GM18526 (cell line): ENCODE measurements around the gene PTGR3.

ENCODE experiments used
- POLR2A ChIP-seq: IDR thresholded peaks from 3 replicates; pipeline ENCODE4 v1.6.1; 2011; ENCODE audit not compliant: insufficient read length; ENCODE audit errors: extremely low read depth

PTGR3 gene

DNA sequence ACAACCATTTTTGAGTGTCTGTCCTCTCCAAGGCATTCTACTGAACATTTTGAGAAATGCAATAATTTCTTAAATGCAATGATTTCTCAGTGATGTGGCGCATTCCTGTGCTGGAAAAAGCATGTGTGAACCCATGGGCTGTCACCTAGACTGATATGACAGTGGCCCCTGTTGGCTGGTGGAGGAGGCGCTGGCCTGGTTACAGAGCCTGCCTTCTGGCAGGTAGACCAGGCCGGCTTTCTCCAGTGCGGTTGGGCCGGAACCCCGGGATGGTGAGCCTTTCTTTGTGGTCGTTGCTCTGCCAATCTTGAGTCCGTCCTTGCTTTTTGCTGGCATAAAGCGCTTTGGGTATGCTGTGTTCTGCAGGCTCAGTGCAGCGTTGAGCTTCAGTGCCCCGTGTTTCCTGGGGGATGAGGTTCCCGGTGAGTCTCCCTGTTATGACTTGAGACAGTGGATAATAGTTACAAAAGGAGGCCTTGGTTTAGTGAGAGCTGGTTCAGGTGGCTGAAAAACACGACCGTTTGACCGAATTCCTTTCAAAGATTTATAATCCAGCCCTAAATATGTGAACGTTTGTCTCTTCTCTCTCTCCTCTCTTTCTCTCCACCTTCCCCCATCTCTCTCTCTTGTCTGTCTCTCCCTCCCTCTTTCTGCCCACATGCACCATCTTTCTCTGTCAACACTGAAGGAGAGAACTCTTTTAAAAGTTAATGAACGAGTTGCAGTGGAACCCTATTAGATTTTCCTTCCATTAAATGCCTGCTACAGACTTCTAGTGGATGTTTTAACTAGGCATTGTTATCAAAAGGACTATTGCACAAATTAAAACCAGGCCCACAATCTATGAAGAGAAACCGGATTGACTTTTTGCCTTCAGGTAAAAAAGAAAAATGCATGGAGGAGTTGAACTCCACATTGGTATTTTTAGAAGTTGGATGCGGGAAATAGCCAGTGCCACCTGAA, 35.7 kb upstream of the PTGR3 start:
- no peak for TF ChIP-seq POLR2A

DNA sequence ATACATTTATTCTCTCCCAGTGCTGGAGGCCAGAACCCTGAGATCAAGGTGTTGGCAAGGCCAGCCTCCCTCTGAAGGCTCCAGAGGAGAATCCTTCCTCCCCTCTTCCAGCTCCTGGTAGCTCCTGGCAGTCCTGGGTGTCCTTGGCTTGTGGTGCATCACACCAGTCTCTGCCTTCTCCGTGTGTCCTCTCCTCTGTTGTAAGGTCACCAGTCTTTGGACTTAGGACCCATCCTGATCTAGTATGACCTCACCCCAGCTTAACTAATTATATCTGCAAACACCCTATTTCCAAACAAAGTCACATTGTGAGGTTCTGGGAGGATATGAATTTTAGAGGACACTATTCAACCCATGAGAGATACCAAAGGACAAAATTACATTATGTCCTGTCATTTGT, 32.8 kb upstream of the PTGR3 start:
- TF ChIP-seq POLR2A = no peak

DNA sequence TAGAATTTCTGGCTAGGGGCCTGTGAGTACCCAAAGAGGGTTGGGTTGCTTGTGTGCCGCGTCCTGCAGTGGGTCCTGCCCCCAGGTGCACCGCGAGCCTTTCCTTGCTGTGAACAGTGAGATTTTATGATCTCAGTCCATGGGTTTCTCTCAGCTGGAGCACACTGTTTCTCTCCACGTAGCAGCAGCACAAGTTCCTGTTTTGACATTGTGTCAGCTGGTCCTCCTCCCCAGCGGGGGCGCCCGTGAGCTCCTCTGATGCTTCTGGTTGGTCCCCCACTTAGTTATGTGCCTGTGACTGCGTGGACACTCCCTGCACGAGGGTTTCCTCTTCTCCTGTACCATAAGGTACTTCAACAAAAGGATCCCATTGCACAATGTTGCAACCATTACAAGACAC, 31.5 kb upstream of the PTGR3 start:
- TF ChIP-seq POLR2A = no peak

DNA sequence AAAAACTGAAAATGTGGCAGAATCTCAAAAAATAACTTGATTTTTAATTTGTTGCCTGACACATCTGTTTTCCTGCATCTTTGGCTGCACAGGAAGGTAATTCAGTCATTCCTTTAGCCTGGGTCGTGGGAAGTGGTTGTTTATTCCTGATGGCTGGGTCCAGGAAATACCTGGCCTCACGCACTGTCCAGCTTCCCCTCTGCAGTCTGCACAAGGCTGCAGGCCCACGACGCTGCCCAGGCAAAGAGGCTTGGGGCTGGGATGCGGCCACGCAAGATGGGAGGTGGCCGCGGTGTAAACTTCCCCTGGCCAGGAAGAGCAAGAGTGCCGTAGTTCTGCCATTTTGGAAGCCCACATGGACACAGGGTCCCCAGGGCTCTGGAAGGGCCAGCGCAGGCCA, 29.8 kb upstream of the PTGR3 start:
- TF ChIP-seq POLR2A = no peak

DNA sequence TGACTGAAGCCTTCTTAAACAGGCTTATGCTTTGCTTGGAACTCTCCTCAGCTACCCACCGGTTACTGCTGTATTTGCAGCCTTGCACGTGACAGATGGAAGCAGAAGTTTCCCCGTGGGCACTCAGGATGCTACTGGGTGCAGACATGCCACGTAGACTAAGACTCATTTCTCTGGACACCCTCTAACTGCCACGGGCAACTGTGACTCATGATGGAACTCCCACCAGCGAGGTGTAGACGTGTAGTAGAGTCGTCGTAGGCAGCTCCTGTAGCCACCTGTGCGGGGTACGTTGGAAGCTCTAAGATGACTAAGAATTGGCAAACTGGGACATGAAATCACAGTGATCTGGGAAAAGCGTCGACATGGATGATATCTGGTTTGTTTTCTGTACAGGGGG, 29.2 kb upstream of the PTGR3 start:
- TF ChIP-seq POLR2A = no peak

DNA sequence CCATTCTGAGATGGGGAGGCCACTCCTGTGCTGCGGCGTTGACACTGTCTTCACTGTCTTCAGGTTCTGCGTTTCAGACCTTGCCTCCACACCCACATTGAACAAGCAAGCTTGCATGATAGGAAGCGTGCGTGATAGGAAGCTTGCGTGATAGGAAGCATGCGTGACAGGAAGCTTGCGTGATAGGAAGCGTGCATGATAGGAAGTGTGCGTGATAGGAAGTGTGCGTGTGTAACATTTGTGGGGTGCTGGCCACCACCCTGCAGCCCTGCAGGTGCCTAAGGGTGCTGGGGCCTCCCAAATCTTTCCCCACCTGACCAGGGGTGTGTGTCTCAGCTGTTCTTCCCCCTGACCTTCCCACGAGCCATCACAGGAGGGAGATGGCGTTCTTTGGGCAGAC, 27.0 kb upstream of the PTGR3 start:
- no peak for TF ChIP-seq POLR2A

DNA sequence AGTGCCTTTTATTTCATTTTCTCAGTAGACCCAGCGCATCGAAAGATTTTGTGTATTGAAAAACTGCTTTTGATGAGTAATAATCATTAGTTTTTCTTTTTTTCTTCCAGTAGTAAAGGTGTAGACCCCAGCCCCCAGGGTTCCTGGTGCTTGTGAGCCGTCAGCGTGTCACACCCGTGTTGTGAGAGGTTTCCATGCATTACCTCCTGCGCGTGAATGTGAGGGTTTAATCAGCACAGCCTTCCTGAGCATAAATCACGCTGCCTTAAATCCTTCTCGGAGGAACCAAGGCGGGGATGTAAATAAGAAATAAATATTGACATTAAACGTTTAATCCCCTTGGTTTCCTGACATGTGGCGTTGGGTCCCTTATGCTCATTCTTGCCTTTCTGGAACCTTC, 26.0 kb upstream of the PTGR3 start:
- no peak for TF ChIP-seq POLR2A

DNA sequence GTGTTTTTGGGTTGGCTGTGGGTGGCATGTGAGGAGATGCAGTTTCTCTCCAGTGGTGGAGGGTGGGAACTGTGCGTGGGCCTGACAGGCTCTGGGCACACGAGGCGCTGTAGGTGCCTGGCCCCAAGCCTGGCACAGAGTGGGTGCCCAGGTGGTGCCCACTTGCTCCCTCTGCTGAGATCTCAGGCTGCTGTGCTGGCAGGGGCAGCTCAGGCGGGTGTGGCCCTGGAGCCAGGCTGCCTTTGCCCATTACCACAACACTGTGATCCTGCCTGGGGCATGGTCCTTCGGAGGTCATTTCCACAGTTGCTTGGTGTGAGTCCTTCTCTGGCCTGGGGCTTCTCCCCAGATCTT, 22.1 kb upstream of the PTGR3 start:
- no peak for TF ChIP-seq POLR2A

DNA sequence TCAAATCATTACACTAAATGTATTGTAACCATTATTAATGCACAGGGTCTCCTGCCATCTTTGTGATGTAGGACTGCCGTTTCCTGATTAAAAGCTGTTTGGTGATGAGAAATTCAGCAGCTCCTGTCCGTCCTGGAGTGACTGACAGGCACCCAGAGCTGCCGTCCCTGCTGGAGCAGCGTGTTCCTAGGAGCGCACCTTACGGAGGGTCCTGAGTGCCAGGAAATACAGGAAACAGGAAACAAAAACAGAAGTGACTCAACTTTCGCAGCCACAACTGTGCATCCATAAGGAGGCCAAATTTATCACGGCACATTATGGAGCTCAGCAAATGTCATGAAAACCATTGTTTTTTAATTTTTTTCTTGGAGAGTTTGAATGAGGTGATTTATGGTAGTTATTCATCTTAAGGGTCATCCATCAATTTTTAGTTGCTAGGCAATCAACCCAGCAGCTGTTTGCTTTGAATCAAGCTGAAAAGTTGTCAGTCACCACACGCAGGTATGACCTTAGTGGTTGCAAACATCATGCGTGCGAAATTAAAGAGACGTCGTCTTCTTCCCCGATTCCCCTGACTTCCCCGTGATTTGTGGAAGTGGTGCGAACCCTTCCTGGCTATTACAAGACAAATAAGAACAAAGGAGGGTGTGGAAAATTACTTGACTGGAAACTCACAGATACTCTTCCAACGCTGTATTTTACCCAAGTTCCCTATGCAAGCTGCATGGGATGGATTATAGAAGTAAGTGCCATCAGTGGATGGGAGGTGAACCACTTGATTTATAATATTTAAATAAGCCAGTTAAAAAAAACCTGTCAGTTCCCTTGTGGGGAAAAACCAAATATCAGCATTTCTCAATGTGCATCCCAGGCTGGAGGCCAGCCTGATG, 21.5 kb upstream of the PTGR3 start:
- no peak for TF ChIP-seq POLR2A

DNA sequence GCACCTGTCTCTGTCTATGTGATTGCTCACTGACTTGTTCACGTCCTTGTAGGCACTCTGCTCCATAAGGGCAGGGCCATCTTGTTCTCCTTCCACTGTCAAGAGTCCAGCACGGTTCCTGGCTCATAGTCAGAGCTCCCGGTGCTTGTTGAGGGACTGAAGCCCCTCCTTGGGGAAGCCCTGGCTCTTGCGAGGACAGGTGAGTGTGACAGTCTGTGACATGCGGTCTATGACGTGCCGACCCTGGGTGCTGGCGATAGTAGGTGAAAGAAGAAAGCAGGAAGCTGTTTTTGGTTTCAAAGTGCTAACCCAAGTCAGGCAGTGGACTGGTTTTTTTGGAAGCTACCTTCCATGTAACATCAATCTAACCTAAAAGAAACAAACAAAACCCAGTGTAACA, 20.5 kb upstream of the PTGR3 start:
- no peak for TF ChIP-seq POLR2A

DNA sequence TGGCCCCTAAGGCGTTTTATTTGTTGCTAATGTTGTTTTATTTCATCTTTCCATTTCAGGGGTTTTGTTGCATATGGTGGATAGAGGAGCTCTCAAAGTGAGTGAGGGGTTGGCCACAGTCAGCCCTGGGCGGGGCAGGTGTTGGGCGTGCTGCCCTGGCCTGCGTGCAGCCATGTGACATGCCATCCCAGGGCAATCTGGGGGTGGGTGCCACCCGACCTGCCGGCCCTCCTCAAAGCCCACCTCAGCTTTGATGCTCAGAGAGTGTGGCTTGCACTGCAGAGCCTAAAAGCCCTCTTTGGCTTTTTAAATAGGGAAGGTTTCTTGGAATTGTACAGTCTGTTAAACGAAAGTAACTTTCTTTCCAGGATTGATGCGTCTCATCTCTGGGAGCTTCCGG, 20.0 kb upstream of the PTGR3 start:
- no peak for TF ChIP-seq POLR2A

DNA sequence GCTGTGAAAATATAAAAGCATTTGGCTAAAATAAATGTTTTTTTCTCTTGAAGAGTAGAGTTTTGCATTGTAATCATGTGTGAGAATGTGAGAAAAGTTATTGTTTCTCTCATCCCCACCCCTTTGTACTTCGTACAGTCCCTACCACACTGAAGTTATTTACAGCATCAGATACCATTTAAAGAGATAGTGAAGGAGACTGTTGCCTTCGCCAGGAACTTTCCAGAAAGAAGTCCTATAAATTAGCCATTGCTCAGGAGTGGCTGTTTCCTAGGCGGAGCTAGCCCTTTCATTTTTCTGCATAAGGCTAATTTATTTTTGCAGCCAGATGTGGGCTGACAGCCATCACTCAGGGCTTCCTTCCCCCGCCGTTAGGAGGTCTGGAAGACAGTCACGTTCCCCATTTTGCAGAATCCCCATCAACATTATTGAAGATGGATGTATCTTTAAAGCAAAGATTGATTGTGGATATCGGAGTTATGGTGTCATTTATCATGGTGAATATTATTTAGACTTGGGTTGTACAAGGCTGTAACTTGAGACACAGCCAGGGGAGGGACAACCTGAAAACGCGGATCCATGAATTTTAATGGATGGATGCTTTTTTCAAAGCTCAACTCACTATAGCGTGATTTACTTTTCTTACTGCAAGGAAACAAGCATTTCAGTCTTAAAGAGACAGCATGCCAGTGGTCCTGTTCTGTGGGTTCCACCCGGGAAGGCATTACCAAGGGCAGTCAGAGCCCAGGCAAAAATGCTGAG, 18.8 kb upstream of the PTGR3 start:
- TF ChIP-seq POLR2A = no peak

DNA sequence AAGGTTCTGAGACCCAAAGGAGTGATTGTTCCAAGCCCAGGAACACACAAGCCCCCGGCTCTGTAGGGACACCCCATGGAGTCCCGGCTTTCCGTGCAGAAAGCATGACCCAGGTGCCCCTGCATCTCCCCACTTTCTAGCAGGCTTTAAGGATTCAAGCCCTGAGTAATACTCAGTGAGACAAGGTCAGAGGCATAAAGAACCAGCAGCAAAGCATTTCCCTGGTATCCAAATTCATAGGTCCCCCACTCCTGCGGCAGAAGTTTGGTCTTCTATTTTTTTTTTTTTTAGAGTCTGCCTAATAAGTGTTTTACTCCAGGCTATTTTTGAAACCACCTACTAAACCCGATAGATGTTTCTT, 18.0 kb upstream of the PTGR3 start:
- TF ChIP-seq POLR2A = no peak

DNA sequence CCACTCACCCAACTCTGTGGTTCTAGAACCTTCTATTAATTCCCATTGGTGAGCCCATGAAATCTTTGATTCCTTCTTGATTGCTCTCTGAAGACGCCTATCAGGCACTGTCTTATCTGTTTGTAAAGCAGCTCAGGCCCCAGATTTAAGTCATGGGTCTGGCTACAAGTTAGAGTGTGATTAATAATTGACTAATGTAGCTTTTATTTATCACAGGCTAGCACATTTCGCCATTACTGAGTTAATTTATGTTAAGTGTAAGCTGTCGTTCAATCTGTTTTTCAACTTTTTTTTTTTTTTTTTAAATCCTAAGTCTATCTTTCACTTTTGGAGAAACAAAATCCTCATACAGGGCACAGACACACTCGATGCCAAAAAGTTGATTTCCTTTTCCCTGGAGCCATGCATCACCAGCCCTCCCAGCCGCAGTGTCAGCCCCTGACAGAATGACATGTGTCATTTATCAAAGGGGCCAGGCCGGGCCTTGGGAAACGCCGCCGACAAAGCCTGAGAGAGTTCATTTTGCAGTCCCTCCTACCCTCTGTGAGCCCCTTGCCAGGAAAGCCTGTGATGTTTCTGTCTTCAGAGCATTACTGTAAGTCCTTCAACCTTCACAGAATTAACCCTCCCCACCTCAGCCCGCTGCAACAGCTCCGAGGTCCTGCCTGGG, 17.5 kb upstream of the PTGR3 start:
- no peak for TF ChIP-seq POLR2A
